Hepatocyte (in vitro differentiated cells): ENCODE measurements around the gene MEA1.

ENCODE experiments used
- CTCF ChIP-seq: fragments of 200-600 bp; sonication (generic); IDR thresholded peaks from 2 replicates; pipeline ENCODE4 v1.5.1; 2016; ENCODE audit warnings: antibody characterized with exemption, mild to moderate bottlenecking; ENCODE audit not compliant: poor library complexity
- EZH2 ChIP-seq: fragments of 200-600 bp; sonication (generic); IDR thresholded peaks from 2 replicates; pipeline ENCODE4 v1.6.1; 2016; ENCODE audit warnings: antibody characterized with exemption, mild to moderate bottlenecking, borderline replicate concordance
- EZH2phosphoT487 ChIP-seq: fragments of 200-600 bp; sonication (generic); IDR thresholded peaks from one replicate; pipeline ENCODE4 v1.6.1; 2018; ENCODE audit warnings: antibody characterized with exemption, mild to moderate bottlenecking, low read depth, moderate library complexity; ENCODE audit not compliant: unreplicated experiment, severe bottlenecking

- TF ChIP-seq CTCF: no peak
- TF ChIP-seq EZH2: no peak
- no peak for TF ChIP-seq EZH2phosphoT487
Observed at GRCh38 chr6:43033496-43034189, 19.9 kb upstream of the MEA1 start.
